Measurements from ENCODE around the gene TVP23C.

TVP23C gene

GRCh38 chr17:15498107-15498506 is 65.2 kb downstream of the TVP23C start:
- Histone ChIP-seq H3K4me3 (no peak overlapping the region), H3K27ac (no peak overlapping the region)
- no peak for TF ChIP-seq CTCF (IDR thresholded peaks at IDR 0.05)
- no peak for DNase-seq (ENCODE audit: low spot score)

- no peak for TF ChIP-seq CTCF (IDR thresholded peaks at IDR 0.05)
- H3K27ac ChIP-seq, result no peak overlapping the region
- no peak for DNase-seq (ENCODE audit: low spot score)
- no peak overlapping the region for H3K4me3 ChIP-seq
Measured at GRCh38 chr17:15496735-15497670, 66.3 kb downstream of the TVP23C start.

GRCh38 chr17:15494821-15495220 is 68.5 kb downstream of the TVP23C start:
- H3K27ac ChIP-seq, result no peak overlapping the region
- no peak for TF ChIP-seq CTCF (IDR thresholded peaks at IDR 0.05)
- no peak for DNase-seq (ENCODE audit: low spot score)
- H3K4me3 ChIP-seq, result no peak overlapping the region

- no peak for DNase-seq (ENCODE audit: low spot score)
- H3K4me3 ChIP-seq, result no peak overlapping the region
- TF ChIP-seq CTCF (IDR thresholded peaks at IDR 0.05), result no peak
- no peak overlapping the region for H3K27ac ChIP-seq
Measured at GRCh38 chr17:15493693-15494035, 69.6 kb downstream of the TVP23C start.

- TF ChIP-seq CTCF (IDR thresholded peaks at IDR 0.05), result no peak
- DNase-seq (ENCODE audit: low spot score), result no peak
- no peak overlapping the region for H3K27ac ChIP-seq
- H3K4me3 ChIP-seq, result no peak overlapping the region
Measured at GRCh38 chr17:15492791-15493692, 70.2 kb downstream of the TVP23C start.

- TF ChIP-seq CTCF (IDR thresholded peaks at IDR 0.05), result no peak
Measured at GRCh38 chr17:15492186-15492585, 71.1 kb downstream of the TVP23C start.

More at GRCh38 chr17:15492186-15492585, 71.1 kb downstream of the TVP23C start:
- no peak overlapping the region for H3K27ac ChIP-seq
- H3K4me3 ChIP-seq, result no peak overlapping the region
- DNase-seq (ENCODE audit: low spot score), result no peak

Data from coronary artery (tissue), 2 donors.